Left forelimb (tissue), 1 donor: Measurements from ENCODE around the gene UBR3.
"Not testable (repeated sequence)": the region's sequence is repeated elsewhere in the genome, so short reads cannot be mapped to it uniquely, and the experiment has no call there.

Experiments
- DNase-seq: peaks from one replicate; pipeline ENCODE4 v3.0.0-alpha.2; 2018; ENCODE audit warnings: low spot score

UBR3 gene

DNA sequence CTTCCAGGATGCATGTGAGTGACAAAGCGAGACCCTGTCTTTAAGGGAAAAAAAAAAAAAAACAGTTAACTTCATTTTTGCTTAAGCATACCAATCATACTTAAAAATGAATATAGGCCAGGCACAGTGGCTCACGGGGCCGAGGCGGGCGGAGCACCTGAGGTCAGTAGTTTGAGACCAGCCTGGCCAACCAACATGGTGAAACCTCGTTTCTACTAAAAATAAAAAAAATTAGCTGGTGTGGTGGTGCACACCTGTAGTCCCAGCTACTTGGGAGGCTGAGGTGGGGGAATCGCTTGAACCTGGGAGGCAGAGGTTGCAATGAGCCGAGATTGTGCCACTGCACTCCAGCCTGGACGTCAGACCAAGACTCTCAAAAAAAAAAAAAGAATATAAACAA is 44.1 kb downstream of the UBR3 start:
- DNase-seq, result not testable (repeated sequence)

DNA sequence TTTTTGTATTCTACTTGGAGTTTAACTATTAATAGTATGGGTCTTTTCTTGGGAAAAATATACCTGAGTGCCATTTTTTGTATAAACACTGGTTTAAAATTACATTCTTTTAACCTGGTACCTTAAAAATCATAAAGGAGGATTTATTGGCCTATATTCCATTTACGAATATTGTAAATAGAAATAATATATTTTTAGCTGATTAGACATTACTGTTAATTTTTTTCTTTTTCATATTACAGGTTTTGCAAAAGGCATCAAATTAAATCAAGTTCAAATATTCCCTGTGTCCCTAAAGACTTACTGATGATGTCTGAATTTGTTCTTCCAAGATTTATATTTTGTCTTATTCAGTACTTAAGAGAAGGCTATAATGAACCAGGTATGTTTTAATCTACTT is 44.7 kb downstream of the UBR3 start:
- no peak for DNase-seq

GRCh38 chr2:169877398-169877797 is 50.1 kb downstream of the UBR3 start:
- DNase-seq, result no peak

- no peak for DNase-seq
Measured at GRCh38 chr2:169887120-169887519, 59.9 kb downstream of the UBR3 start.

GRCh38 chr2:169891593-169892298 is 64.5 kb downstream of the UBR3 start:
- DNase-seq, result no peak

DNA sequence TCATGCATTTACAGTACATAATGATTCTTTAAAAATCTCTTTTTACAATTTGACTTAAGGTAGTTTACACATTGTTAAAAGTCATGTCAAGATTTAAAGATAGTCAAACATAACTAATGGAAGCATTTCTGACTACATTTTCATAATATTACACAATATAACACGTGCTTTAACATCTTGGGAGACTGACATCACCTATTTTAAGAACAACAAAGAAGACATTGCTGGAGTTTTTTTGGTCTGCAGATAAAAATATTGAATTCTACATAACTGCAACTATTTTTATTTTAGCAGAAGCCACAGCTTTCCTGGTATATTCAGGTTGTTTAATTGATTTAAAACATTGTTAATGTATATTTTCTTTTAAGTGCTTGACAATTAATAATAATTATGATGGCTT is 65.7 kb downstream of the UBR3 start:
- DNase-seq, result no peak

GRCh38 chr2:169895294-169895985 is 68.2 kb downstream of the UBR3 start:
- DNase-seq, result no peak

DNA sequence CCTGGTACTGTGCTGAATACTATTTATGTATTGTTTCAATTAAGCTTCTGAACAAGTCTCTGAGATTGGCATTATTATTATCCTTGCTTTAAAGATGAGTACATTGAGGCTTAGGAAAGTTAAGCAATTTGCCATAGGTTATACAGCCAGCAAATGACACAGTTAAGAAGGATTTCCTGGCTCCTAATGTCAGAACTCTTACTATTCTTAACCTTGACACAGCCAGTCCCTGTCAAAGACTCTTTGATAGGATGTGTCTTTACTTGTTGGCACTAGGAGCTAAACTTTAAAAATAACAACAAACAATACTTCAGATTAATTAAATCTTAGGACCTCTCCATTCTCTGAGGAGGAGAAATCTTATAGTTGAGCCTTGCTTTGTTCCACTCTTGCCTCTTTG is 70.6 kb downstream of the UBR3 start:
- no peak for DNase-seq

DNA sequence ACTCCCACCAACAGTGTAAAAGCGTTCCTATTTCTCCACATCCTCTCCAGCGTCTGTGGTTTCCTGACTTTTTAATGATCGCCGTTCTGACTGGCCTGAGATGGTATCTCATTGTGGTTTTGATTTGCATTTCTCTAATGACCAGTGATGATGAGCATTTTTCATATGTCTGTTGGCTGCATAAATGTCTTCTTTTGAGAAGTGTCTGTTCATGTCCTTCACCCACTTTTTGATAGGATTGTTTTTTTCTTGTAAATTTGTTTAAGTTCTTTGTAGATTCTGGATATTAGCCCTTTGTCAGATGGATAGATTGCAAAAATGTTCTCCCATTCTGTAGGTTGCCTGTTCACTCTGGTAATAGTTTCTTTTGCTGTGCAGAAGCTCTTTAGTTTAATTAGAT is 72.8 kb downstream of the UBR3 start:
- DNase-seq, result not testable (repeated sequence)

GRCh38 chr2:169900686-169901085 is 73.4 kb downstream of the UBR3 start:
- DNase-seq, result no peak

GRCh38 chr2:169906731-169907130 is 79.5 kb downstream of the UBR3 start:
- DNase-seq, result no peak

GRCh38 chr2:169909376-169909775 is 82.1 kb downstream of the UBR3 start:
- DNase-seq, result no peak

GRCh38 chr2:169910109-169910799 is 83.0 kb downstream of the UBR3 start:
- DNase-seq, result no peak

- DNase-seq, result no peak
Measured at GRCh38 chr2:169911119-169911518, 83.9 kb downstream of the UBR3 start.

GRCh38 chr2:169916623-169917022 is 89.4 kb downstream of the UBR3 start:
- DNase-seq, result no peak

- no peak for DNase-seq
Measured at GRCh38 chr2:169923977-169924376, 96.7 kb downstream of the UBR3 start.

- DNase-seq, result no peak
Measured at GRCh38 chr2:169925968-169926367, 98.7 kb downstream of the UBR3 start.

- no peak for DNase-seq
Measured at GRCh38 chr2:169928463-169928864, 101.2 kb downstream of the UBR3 start.

GRCh38 chr2:169933124-169933711 is 106.0 kb downstream of the UBR3 start:
- no peak for DNase-seq

DNA sequence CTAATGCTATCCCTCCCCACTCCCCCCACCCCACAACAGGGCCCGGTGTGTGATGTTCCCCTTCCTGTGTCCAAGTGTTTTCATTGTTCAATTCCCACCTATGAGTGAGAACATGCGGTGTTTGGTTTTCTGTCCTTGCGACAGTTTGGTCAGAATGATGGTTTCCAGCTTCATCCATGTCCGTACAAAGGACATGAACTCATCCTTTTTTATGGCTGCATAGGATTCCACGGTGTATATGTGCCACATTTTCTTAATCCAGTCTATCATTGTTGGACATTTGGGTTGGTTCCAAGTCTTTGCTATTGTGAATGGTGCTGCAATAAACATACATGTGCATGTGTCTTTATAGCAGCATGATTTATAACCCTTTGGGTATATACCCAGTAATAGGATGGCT is 109.4 kb downstream of the UBR3 start:
- DNase-seq, result not testable (repeated sequence)

DNA sequence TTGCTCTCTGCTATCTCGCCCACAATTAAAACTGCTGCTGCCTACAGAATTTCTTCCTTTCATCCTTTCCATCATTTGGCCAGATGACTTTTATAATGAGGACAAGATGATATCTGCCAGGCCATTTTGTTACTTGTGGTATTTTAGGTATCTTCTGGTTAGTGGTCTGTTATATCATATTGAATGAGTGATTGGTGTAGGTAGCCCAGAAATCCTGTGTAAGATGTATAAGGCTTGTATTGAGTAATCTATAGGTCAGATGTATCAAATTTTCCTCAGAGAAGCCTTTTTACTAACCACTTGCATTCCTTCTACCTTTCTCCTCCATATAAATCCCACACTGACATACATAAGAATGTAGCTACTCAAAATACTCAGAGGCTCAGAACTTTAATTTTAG is 118.3 kb downstream of the UBR3 start:
- no peak for DNase-seq

GRCh38 chr2:169946092-169946491 is 118.8 kb downstream of the UBR3 start:
- no peak for DNase-seq

DNA sequence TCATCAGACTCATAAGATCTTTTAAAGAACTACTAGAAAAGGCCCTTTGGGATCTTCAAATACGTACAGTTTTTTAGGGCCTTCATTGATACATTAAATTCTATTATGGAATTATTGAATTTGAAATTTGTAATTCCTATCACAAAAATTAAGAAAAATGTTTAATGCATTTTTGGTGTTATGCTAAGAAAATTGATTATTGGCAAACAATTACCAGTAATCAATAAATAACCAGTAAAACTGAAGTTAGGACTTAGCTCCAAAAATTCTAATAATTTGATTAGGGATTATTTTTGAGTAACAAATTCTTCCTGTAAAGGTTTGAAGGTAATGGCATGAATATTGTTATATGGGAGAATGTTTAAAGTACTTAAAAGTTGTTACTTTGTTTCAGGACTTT is 119.3 kb downstream of the UBR3 start:
- DNase-seq, result no peak
